DOHH2 (cell line): ENCODE data around the gene SLC35B2.

Experiments
- H3F3A ChIP-seq: fragments of 200-600 bp; sonication (generic), shearing (Covaris generic); 2 replicates; pipeline ENCODE4 v1.6.0; 2016; ENCODE audit warnings: antibody characterized with exemption, mild to moderate bottlenecking; ENCODE audit not compliant: control insufficient read depth, insufficient read depth
- H3K27ac ChIP-seq: fragments of 200-600 bp; sonication (generic); 2 replicates; pipeline ENCODE4 v1.5.1; 2014; ENCODE audit warnings: low read depth, mild to moderate bottlenecking, low read length, moderate library complexity
- H3K27me3 ChIP-seq: fragments of 200-600 bp; sonication (generic); 2 replicates; pipeline ENCODE4 v1.6.1; 2014; ENCODE audit warnings: mild to moderate bottlenecking, low read length, mixed read lengths; ENCODE audit not compliant: control insufficient read depth
- H3K36me3 ChIP-seq: fragments of 200-600 bp; sonication (generic); 2 replicates; pipeline ENCODE4 v1.6.1; 2014; ENCODE audit warnings: mild to moderate bottlenecking, low read length, moderate library complexity, mixed read lengths; ENCODE audit not compliant: control insufficient read depth
- H3K4me1 ChIP-seq: fragments of 200-600 bp; sonication (generic); 2 replicates; pipeline ENCODE4 v1.6.1; 2014; ENCODE audit warnings: mild to moderate bottlenecking, low read length, mixed read lengths; ENCODE audit not compliant: control insufficient read depth
- H3K4me2 ChIP-seq: fragments of 200-600 bp; sonication (generic); 2 replicates; pipeline ENCODE4 v1.6.0; 2014; ENCODE audit warnings: mild to moderate bottlenecking, low read length, moderate library complexity
- H3K4me3 ChIP-seq: fragments of 200-600 bp; sonication (generic); 2 replicates; pipeline ENCODE4 v1.5.1; 2014; ENCODE audit warnings: mild to moderate bottlenecking, low read length, mixed read lengths
- H3K79me2 ChIP-seq: fragments of 200-600 bp; sonication (generic); 2 replicates; pipeline ENCODE4 v1.6.1; 2014; ENCODE audit warnings: mild to moderate bottlenecking, low read length, mixed read lengths; ENCODE audit not compliant: control insufficient read depth
- H3K9me2 ChIP-seq: fragments of 200-600 bp; sonication (generic); replicated peaks from 2 replicates; pipeline ENCODE4 v1.6.1; 2014; ENCODE audit warnings: mild to moderate bottlenecking, low read length, mixed read lengths; ENCODE audit not compliant: control insufficient read depth
- H3K9me3 ChIP-seq: fragments of 200-600 bp; sonication (generic); 2 replicates; pipeline ENCODE4 v1.6.1; 2014; ENCODE audit warnings: antibody characterized with exemption, low read length, mixed read lengths; ENCODE audit not compliant: control insufficient read depth, insufficient read depth
- H4K20me1 ChIP-seq: fragments of 200-600 bp; sonication (generic); 2 replicates; pipeline ENCODE4 v1.6.0; 2014; ENCODE audit warnings: low read depth, mild to moderate bottlenecking, antibody characterized with exemption, low read length, moderate library complexity; ENCODE audit not compliant: control insufficient read depth, insufficient read depth
- CTCF ChIP-seq: fragments of 200-600 bp; sonication (generic); IDR thresholded peaks from one replicate; pipeline ENCODE4 v1.5.1; 2014; ENCODE audit warnings: antibody characterized with exemption, mild to moderate bottlenecking, low read depth, low read length; ENCODE audit not compliant: poor library complexity, severe bottlenecking
- EZH2phosphoT487 ChIP-seq: fragments of 200-600 bp; sonication (generic); IDR thresholded peaks from 2 replicates; pipeline ENCODE4 v1.6.1; 2017; ENCODE audit warnings: borderline replicate concordance, mild to moderate bottlenecking, antibody characterized with exemption, low read length, moderate library complexity, mixed read lengths

SLC35B2 gene, protein sequence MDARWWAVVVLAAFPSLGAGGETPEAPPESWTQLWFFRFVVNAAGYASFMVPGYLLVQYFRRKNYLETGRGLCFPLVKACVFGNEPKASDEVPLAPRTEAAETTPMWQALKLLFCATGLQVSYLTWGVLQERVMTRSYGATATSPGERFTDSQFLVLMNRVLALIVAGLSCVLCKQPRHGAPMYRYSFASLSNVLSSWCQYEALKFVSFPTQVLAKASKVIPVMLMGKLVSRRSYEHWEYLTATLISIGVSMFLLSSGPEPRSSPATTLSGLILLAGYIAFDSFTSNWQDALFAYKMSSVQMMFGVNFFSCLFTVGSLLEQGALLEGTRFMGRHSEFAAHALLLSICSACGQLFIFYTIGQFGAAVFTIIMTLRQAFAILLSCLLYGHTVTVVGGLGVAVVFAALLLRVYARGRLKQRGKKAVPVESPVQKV

DNA sequence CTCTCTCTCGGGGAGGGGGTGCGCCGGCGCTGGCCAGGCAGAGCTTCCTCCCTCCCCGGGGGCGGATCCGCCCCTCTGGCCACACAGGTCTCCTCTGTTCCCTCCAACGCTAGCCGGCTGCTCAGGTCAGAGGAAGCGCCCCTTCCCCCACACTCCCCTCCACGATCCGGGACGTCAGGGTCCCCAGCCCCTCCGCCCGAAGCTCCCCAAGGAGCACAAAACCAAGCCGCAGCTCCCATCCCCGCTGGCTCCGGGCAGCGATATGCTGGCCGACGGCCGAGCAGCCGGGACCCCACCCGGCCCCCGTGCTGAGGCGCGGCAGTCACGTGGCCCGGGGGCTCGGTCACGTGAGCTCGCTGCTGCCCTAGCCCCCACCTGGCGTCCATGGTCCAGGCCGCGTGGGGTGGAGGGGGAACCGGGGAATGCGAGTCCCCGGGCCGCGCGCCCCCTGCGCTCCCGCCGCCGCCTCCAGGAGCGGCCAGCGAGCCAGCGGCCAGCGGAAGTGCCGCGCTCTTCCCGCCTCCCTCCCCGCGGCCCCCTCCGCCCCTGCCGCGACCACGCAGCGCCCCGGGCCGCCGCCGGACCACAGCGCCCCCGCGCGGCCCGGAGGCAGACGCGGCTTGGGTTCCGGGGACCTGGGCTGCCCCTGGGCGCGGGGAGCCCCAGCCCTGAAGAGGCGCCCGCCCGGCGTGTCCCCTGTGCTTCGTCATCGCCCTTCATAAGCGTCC, at the start of gene SLC35B2:
TSS of gene SLC35B2 (minus strand) at position 504 of the 728 bp plus-strand sequence. CDS start at position 386, 118 bp downstream.
- Histone ChIP-seq H3F3A (peaks cover 56% of the 10 kb centered on the region), H3K4me3 (peak within 1 kb of the TSS; percentile 87), H3K9me2 (no peaks in the 10 kb centered on the region), H3K9me3 (no peaks in the 10 kb centered on the region), H4K20me1 (no peaks in the 10 kb centered on the region; the same call in 1 of the 2 replicates), H3K79me2 (peaks cover 25% of the 10 kb centered on the region), H3K27ac (peak within 1 kb of the TSS; percentile 55), H3K36me3 (peaks cover 79% of the 10 kb centered on the region), H3K4me2 (peak within 1 kb of the TSS; percentile 94), H3K4me1 (peaks cover 62% of the 10 kb centered on the region), H3K27me3 (no peaks in the 10 kb centered on the region)
- peak; percentile 57 for TF ChIP-seq CTCF
- TF ChIP-seq EZH2phosphoT487: no peak

- Histone ChIP-seq H3K79me2 (peaks cover 5% of the 10 kb centered on the region), H3F3A (no peaks in the 10 kb centered on the region), H3K27ac (no peak overlapping the region), H4K20me1 (no peaks in the 10 kb centered on the region), H3K9me3 (no peaks in the 10 kb centered on the region), H3K9me2 (no peaks in the 10 kb centered on the region), H3K36me3 (peaks cover 83% of the 10 kb centered on the region), H3K4me1 (peaks cover under 1% of the 10 kb centered on the region), H3K27me3 (no peaks in the 10 kb centered on the region), H3K4me2 (no peak overlapping the region), H3K4me3 (no peak overlapping the region)
- TF ChIP-seq CTCF (no peak), EZH2phosphoT487 (no peak)
Observed at GRCh38 chr6:44306710-44307109, 49.4 kb upstream of the SLC35B2 start.

DNA sequence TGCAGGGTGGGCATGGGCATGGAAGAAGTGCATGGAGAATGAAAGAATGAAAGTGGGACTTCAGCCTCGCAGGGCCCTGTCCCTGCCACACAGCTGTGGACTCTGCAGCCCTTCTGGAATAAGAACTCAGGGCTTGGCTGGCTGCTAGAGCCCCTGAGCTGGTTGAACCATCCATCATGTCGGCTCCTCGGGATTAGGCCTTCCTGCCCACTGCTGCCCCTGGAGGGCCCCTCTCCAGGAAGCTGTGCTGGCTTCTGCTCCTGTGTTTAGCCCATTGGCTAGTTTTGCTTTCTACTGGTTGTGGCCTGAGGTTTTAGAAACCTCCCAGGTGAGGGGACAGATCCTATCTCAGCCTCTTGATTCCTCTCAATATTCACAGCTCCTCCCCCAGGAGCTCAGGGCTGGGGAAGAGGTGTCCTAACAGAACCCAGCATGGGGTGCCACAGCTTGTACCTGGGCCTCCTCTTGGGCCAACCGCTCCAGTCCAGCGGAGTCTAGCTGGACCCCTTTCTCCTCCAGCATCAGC, 47.9 kb upstream of the SLC35B2 start:
- TF ChIP-seq CTCF (no peak), EZH2phosphoT487 (no peak)
- H3K4me1 ChIP-seq: no peaks in the 10 kb centered on the region
- no peak overlapping the region for H3K4me3 ChIP-seq
- no peaks in the 10 kb centered on the region for H3K27me3 ChIP-seq
- no peak overlapping the region for H3K27ac ChIP-seq
- no peaks in the 10 kb centered on the region for H4K20me1 ChIP-seq
- H3F3A ChIP-seq: no peaks in the 10 kb centered on the region
- no peaks in the 10 kb centered on the region for H3K79me2 ChIP-seq
- H3K4me2 ChIP-seq: no peak overlapping the region
- no peaks in the 10 kb centered on the region for H3K9me2 ChIP-seq
- no peaks in the 10 kb centered on the region for H3K9me3 ChIP-seq
- H3K36me3 ChIP-seq: peaks cover 76% of the 10 kb centered on the region
